Loucy (cell line): Measurements from ENCODE around the gene KLRB1.

Experiments
- H2AFZ ChIP-seq: fragments of 200-600 bp; sonication (generic); 2 replicates; pipeline ENCODE4 v1.6.0; 2016; ENCODE audit warnings: antibody characterized with exemption, mild to moderate bottlenecking, low read length, moderate library complexity
- H3F3A ChIP-seq: fragments of 200-600 bp; 2 replicates; pipeline ENCODE4 v1.6.0; 2016; ENCODE audit warnings: antibody characterized with exemption, low read depth, mild to moderate bottlenecking
- H3K27me3 ChIP-seq: fragments of 200-600 bp; sonication (generic); 2 replicates; pipeline ENCODE4 v1.6.1; 2014; ENCODE audit warnings: low read length, mild to moderate bottlenecking; ENCODE audit not compliant: insufficient read depth, poor library complexity, severe bottlenecking
- H3K36me3 ChIP-seq: fragments of 200-600 bp; sonication (generic); 2 replicates; pipeline ENCODE4 v1.6.1; 2016; ENCODE audit warnings: low read length; ENCODE audit not compliant: insufficient read depth
- H3K4me1 ChIP-seq: fragments of 200-600 bp; sonication (generic); 2 replicates; pipeline ENCODE4 v1.5.1; 2014; ENCODE audit warnings: low read length, mild to moderate bottlenecking; ENCODE audit not compliant: insufficient read depth, poor library complexity, severe bottlenecking
- H3K4me2 ChIP-seq: fragments of 200-600 bp; sonication (generic); 2 replicates; pipeline ENCODE4 v1.6.0; 2014; ENCODE audit warnings: antibody characterized with exemption, low read length, low read depth, mild to moderate bottlenecking; ENCODE audit not compliant: poor library complexity, severe bottlenecking
- H3K4me3 ChIP-seq: fragments of 200-600 bp; sonication (generic); 2 replicates; pipeline ENCODE4 v1.5.1; 2014; ENCODE audit warnings: low read length, mild to moderate bottlenecking, mixed read lengths; ENCODE audit not compliant: poor library complexity, severe bottlenecking
- H3K79me2 ChIP-seq: fragments of 200-600 bp; sonication (generic); 2 replicates; pipeline ENCODE4 v1.6.1; 2014; ENCODE audit warnings: low read length; ENCODE audit not compliant: insufficient read depth
- H3K9ac ChIP-seq: fragments of 200-600 bp; sonication (generic); 2 replicates; pipeline ENCODE4 v1.6.0; 2014; ENCODE audit warnings: mild to moderate bottlenecking, low read depth, low read length, moderate library complexity; ENCODE audit not compliant: poor library complexity, severe bottlenecking
- H3K9me2 ChIP-seq: fragments of 200-600 bp; sonication (generic); replicated peaks from 2 replicates; pipeline ENCODE4 v1.6.1; 2016; ENCODE audit warnings: low read depth, low read length, mixed read lengths
- H3K9me3 ChIP-seq: fragments of 200-600 bp; sonication (generic); 2 replicates; pipeline ENCODE4 v1.6.1; 2014; ENCODE audit warnings: mild to moderate bottlenecking, antibody characterized with exemption, low read length, low read depth; ENCODE audit not compliant: insufficient read depth
- H4K20me1 ChIP-seq: fragments of 200-600 bp; sonication (generic); 2 replicates; pipeline ENCODE4 v1.6.0; 2014; ENCODE audit warnings: antibody characterized with exemption, low read length, mild to moderate bottlenecking; ENCODE audit not compliant: insufficient read depth, poor library complexity, severe bottlenecking
- CTCF ChIP-seq: fragments of 200-600 bp; sonication (generic); conservative IDR thresholded peaks from 2 replicates; pipeline ENCODE4 v1.5.1; 2014; ENCODE audit warnings: mild to moderate bottlenecking, antibody characterized with exemption, low read length
- EZH2phosphoT487 ChIP-seq: fragments of 200-600 bp; IDR thresholded peaks from 2 replicates; pipeline ENCODE4 v1.6.1; 2018; ENCODE audit warnings: antibody characterized with exemption, mild to moderate bottlenecking, moderate library complexity, borderline replicate concordance

KLRB1 gene

GRCh38 chr12:9642606-9643265 is 35.0 kb upstream of the KLRB1 start:
- Histone ChIP-seq H3K36me3 (no peaks in the 10 kb centered on the region), H3K4me3 (no peak overlapping the region), H3K9me3 (peaks cover 16% of the 10 kb centered on the region; the same call in 1 of the 2 replicates), H3K4me2 (peak overlapping the region; percentile 51), H3F3A (peaks cover 12% of the 10 kb centered on the region), H3K9ac (no peak overlapping the region), H3K79me2 (no peaks in the 10 kb centered on the region), H3K9me2 (no peaks in the 10 kb centered on the region), H3K4me1 (peaks cover 33% of the 10 kb centered on the region), H3K27me3 (no peaks in the 10 kb centered on the region), H4K20me1 (no peaks in the 10 kb centered on the region), H2AFZ (peak overlapping the region; percentile 56; the same call in 1 of the 2 replicates)
- no peak for TF ChIP-seq EZH2phosphoT487
- TF ChIP-seq CTCF, result no peak

GRCh38 chr12:9640024-9640423 is 32.3 kb upstream of the KLRB1 start:
- Histone ChIP-seq H2AFZ (no peak overlapping the region), H3K27me3 (no peaks in the 10 kb centered on the region), H3K36me3 (no peaks in the 10 kb centered on the region), H3K4me3 (no peak overlapping the region), H3K9ac (no peak overlapping the region), H3K4me1 (peaks cover 22% of the 10 kb centered on the region), H3K9me2 (no peaks in the 10 kb centered on the region), H3K79me2 (no peaks in the 10 kb centered on the region), H3K4me2 (no peak overlapping the region), H3K9me3 (peaks cover 11% of the 10 kb centered on the region; the same call in 1 of the 2 replicates), H3F3A (no peaks in the 10 kb centered on the region), H4K20me1 (no peaks in the 10 kb centered on the region)
- TF ChIP-seq EZH2phosphoT487 (no peak), CTCF (no peak)

GRCh38 chr12:9636851-9637206 is 29.1 kb upstream of the KLRB1 start:
- Histone ChIP-seq H3K4me3 (no peak overlapping the region), H3F3A (no peaks in the 10 kb centered on the region), H3K79me2 (no peaks in the 10 kb centered on the region), H3K27me3 (no peaks in the 10 kb centered on the region), H3K9me2 (no peaks in the 10 kb centered on the region), H3K4me1 (peaks cover 8% of the 10 kb centered on the region), H2AFZ (no peak overlapping the region), H3K9me3 (0 out of 2 replicates have a peak, but pooled peaks cover 5% of the 10 kb centered on the region), H4K20me1 (no peaks in the 10 kb centered on the region), H3K4me2 (no peak overlapping the region), H3K9ac (no peak overlapping the region), H3K36me3 (no peaks in the 10 kb centered on the region)
- TF ChIP-seq EZH2phosphoT487, result no peak
